RWPE2 (cell line): ENCODE data around the gene FTCDNL1.
A peak's percentile ranks its signal among the peaks of the same experiment; 100 is the strongest.

Source experiments
- ATAC-seq: fragments of 200-7000 bp; cut with Tn5 transposase; 3 replicates; pipeline ENCODE4 v1.9.1; 2021; ENCODE audit warnings: low read depth
- DNase-seq: peaks from one replicate; pipeline ENCODE4 v3.0.0-alpha.2; 2020; ENCODE audit warnings: low spot score
- H3K27ac ChIP-seq: fragments of 450-650 bp; 2 replicates; pipeline ENCODE4 v1.5.1; 2017; ENCODE audit warnings: mild to moderate bottlenecking; ENCODE audit not compliant: poor library complexity, severe bottlenecking
- H3K27me3 ChIP-seq: fragments of 250-450 bp; sonication (Bioruptor Pico); 2 replicates; pipeline ENCODE4 v1.5.1; 2021; ENCODE audit warnings: mild to moderate bottlenecking, moderate library complexity; ENCODE audit not compliant: insufficient read depth, poor library complexity, severe bottlenecking
- H3K36me3 ChIP-seq: fragments of 250-450 bp; sonication (Bioruptor Pico); 2 replicates; pipeline ENCODE4 v1.5.1; 2020; ENCODE audit warnings: low read depth, mild to moderate bottlenecking, moderate library complexity
- H3K4me1 ChIP-seq: fragments of 250-450 bp; sonication (Bioruptor Pico); 2 replicates; pipeline ENCODE4 v1.5.1; 2021; ENCODE audit warnings: mild to moderate bottlenecking, moderate library complexity; ENCODE audit not compliant: insufficient read depth, poor library complexity, severe bottlenecking
- H3K4me3 ChIP-seq: fragments of 250-450 bp; sonication (Bioruptor Pico); 2 replicates; pipeline ENCODE4 v1.5.1; 2021; ENCODE audit warnings: mild to moderate bottlenecking, moderate library complexity; ENCODE audit not compliant: severe bottlenecking
- H3K9me3 ChIP-seq: fragments of 250-450 bp; sonication (Bioruptor Pico); 2 replicates; pipeline ENCODE4 v1.5.1; 2021; ENCODE audit warnings: mild to moderate bottlenecking, moderate library complexity; ENCODE audit not compliant: severe bottlenecking
- TF ChIP-seq, protein P1 (sequence below): fragments of 450-650 bp; IDR thresholded peaks from one replicate; pipeline ENCODE4 v1.5.1; 2017; ENCODE audit warnings: mild to moderate bottlenecking, moderate library complexity; ENCODE audit not compliant: poor library complexity, severe bottlenecking

Gene FTCDNL1

DNA sequence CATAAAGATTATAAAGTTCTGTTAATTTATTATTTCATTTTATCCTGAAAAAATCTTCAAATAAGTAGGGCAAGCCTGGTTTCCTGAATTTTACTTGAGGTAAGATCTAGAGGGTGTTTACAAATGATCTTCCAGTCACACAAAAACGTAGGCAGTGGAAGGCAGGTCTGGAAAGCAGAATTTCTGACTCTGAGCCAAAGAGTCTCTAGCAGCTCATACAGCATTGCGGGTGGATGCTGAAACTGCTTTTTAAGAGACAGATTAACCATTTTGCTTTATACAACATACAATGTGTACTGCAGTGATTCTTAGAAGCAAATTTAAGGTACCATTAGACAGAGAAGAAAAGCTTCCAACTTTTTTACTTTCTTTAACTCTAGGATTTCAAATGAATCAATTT is 117.0 kb downstream of the FTCDNL1 start:
- ATAC-seq (no peak), DNase-seq (no peak)
- Histone ChIP-seq H3K36me3 (no peaks in the 10 kb centered on the region), H3K4me3 (no peak overlapping the region), H3K9me3 (no peaks in the 10 kb centered on the region), H3K27ac (no peak overlapping the region), H3K4me1 (peaks cover 5% of the 10 kb centered on the region), H3K27me3 (peaks cover 10% of the 10 kb centered on the region)
- TF ChIP-seq, protein P1, sequence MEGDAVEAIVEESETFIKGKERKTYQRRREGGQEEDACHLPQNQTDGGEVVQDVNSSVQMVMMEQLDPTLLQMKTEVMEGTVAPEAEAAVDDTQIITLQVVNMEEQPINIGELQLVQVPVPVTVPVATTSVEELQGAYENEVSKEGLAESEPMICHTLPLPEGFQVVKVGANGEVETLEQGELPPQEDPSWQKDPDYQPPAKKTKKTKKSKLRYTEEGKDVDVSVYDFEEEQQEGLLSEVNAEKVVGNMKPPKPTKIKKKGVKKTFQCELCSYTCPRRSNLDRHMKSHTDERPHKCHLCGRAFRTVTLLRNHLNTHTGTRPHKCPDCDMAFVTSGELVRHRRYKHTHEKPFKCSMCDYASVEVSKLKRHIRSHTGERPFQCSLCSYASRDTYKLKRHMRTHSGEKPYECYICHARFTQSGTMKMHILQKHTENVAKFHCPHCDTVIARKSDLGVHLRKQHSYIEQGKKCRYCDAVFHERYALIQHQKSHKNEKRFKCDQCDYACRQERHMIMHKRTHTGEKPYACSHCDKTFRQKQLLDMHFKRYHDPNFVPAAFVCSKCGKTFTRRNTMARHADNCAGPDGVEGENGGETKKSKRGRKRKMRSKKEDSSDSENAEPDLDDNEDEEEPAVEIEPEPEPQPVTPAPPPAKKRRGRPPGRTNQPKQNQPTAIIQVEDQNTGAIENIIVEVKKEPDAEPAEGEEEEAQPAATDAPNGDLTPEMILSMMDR = no peak

DNA sequence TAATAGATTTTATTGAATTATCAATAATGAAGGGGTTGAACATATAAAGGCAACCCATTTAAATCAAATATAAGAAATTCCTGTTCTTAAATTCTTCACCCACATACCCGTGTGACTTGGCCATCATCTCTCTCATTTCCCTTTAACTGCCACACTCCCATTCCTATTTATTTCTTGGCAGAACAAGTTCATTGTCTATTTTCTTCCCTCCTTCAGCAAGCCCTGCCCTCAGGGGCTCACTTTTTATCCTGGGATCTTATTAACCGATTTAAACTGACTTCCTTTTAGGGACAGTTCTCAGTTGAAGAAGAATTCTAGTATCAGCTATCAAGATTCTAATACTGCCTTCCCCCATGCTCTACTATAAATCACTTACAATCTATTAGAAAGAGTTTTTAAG is 123.2 kb downstream of the FTCDNL1 start:
- ATAC-seq = no peak
- Histone ChIP-seq H3K4me3 (no peak overlapping the region), H3K27ac (no peak overlapping the region), H3K36me3 (no peaks in the 10 kb centered on the region), H3K9me3 (no peaks in the 10 kb centered on the region), H3K27me3 (no peaks in the 10 kb centered on the region), H3K4me1 (no peaks in the 10 kb centered on the region)
- DNase-seq = no peak
- TF ChIP-seq, protein P1 = no peak

DNA sequence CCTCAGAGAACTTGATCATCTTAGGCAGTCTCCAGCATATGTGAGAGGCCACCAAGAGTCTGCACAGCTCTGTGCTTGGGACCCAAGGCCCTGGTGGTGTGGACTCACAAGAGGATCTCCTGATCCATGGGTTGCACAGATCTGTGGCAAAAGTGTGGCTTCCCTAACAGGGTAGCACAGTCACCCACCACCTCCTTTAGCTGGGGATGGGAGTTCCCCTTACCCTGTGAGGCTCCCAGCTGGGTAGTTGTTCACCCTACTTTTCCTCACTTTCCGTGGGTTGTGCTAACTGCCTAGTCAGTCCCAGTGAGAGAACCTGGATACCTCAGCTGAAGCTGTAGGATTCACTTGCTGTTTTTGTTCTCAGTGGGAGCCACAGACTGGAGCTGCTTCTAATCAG is 123.7 kb downstream of the FTCDNL1 start:
- Histone ChIP-seq H3K9me3 (no peaks in the 10 kb centered on the region), H3K27me3 (no peaks in the 10 kb centered on the region), H3K4me3 (no peak overlapping the region), H3K4me1 (no peaks in the 10 kb centered on the region), H3K36me3 (no peaks in the 10 kb centered on the region), H3K27ac (no peak overlapping the region)
- ATAC-seq (no peak), DNase-seq (no peak)
- TF ChIP-seq, protein P1 = no peak

DNA sequence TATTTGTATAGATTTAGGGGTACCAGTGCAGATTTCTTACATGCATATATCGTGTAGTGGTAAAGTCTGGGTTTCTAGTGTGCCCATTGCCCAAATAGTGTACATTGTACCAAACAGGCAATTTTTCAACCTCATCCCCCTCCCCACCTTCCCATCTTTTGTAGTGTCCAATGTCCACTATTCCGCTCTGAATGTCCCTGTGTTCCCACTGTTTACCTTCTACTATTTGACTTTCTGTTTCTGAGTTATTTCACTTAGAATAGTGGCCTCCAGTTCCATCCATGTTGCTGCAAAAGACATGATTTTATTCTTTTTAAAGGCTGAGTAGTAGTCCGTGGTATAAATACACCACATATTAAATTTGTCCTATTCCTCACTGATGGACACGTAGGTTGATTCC is 132.9 kb downstream of the FTCDNL1 start:
- Histone ChIP-seq H3K9me3 (no peaks in the 10 kb centered on the region), H3K27me3 (no peaks in the 10 kb centered on the region), H3K4me1 (peaks cover 10% of the 10 kb centered on the region), H3K4me3 (no peak overlapping the region), H3K27ac (no peak overlapping the region), H3K36me3 (no peaks in the 10 kb centered on the region)
- TF ChIP-seq, protein P1 = no peak
- DNase-seq (no peak), ATAC-seq (no peak)

DNA sequence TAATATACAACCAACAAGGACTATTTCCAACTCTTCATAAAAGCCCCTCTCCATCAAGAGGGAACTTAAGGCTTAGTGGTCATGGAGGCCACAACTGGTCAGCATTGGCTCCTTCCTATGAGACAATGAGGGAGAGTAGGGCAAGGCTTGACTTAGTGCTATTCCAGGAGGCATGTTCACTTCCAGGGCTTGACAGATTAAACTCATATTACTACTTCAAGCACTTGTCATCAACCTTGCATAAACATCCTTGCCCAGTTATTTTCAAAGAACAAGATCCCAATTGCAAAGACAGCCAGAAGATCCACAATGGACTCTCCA is 133.4 kb downstream of the FTCDNL1 start:
- ATAC-seq (0 out of 3 replicates have a peak, but pooled peaks have one; percentile 10), DNase-seq (no peak)
- Histone ChIP-seq H3K27ac (no peak overlapping the region), H3K4me1 (peaks cover 10% of the 10 kb centered on the region), H3K27me3 (no peaks in the 10 kb centered on the region), H3K9me3 (no peaks in the 10 kb centered on the region), H3K4me3 (no peak overlapping the region), H3K36me3 (no peaks in the 10 kb centered on the region)
- TF ChIP-seq, protein P1 = no peak
